Stomach (tissue), 9 donors: ENCODE measurements around the gene SCRN1. TPM values are rescaled to one million over a fixed set of nuclear protein-coding genes. Genes with fewer than 3 reads are reported as not detected.

ENCODE experiments used
- DNase-seq, 2 donors: peaks; one replicate each; pipeline versions ENCODE4 v3.0.0 to v3.0.0-alpha.2; 2013 to 2019
- H3K27ac ChIP-seq, 5 donors: fragments of 200-600 bp in 4 of 5; sonication (generic) in 4 of 5; one replicate each; pipeline ENCODE4 v1.5.1; 2013 to 2019; ENCODE audit warnings: mild to moderate bottlenecking in 1 of 5, moderate library complexity in 1 of 5
- H3K27me3 ChIP-seq, 3 donors: fragments of 200-600 bp; sonication (generic); one replicate each; pipeline ENCODE4 v1.5.1; 2017 to 2019; ENCODE audit warnings: mixed run types in 1 of 3
- H3K36me3 ChIP-seq, 4 donors: fragments of 200-600 bp; sonication (generic); 1 replicate in 3 of 4; 2 replicates in 1 of 4; pipeline ENCODE4 v1.5.1; 2016 to 2019
- H3K4me1 ChIP-seq, 4 donors: fragments of 200-600 bp; sonication (generic); one replicate each; pipeline ENCODE4 v1.5.1; 2016 to 2019
- H3K4me3 ChIP-seq, 4 donors: fragments of 200-600 bp; sonication (generic) in 3 of 4; one replicate each; pipeline ENCODE4 v1.5.1; 2016 to 2019; ENCODE audit warnings: mild to moderate bottlenecking in 1 of 4
- H3K9me3 ChIP-seq, 4 donors: fragments of 200-600 bp; sonication (generic); one replicate each; pipeline ENCODE4 v1.5.1; 2016 to 2019
- EP300 ChIP-seq: sonication (generic); formaldehyde crosslinking; IDR thresholded peaks from one replicate; pipeline ENCODE4 v1.6.1; 2017; ENCODE audit warnings: antibody characterized with exemption
- POLR2A ChIP-seq, 4 donors: fragments of 450-650 bp; IDR thresholded peaks; one replicate each; pipeline ENCODE4 v1.6.1; 2016; ENCODE audit warnings: antibody characterized with exemption in 4 of 4, control low read depth in 2 of 4, mild to moderate bottlenecking in 1 of 4, moderate library complexity in 1 of 4
- POLR2AphosphoS5 ChIP-seq, 3 donors: sonication (generic); formaldehyde crosslinking; IDR thresholded peaks; one replicate each; pipeline ENCODE4 v1.6.1; 2016; ENCODE audit warnings: antibody characterized with exemption in 3 of 3
- WGBS, 5 donors: extraction: QIAGEN DNeasy Blood & Tissue Kit in 3 of 5; methylation state at CpG; one replicate each; pipeline versions ENCODE4 v1.1.5 to v1.1.7; 2013 to 2018; 5-methylcytosine and 5-hydroxymethylcytosine counted together
- intact Hi-C: fragments of 100-400 bp; cut with DNase I; formaldehyde crosslinking; loops from one replicate; pipeline ENCODE4 v1.15.1; 2023; ENCODE audit warnings: low total_unique reads
- polyA plus RNA-seq, 3 donors: library from polyadenylated mRNA; stranded (reverse); fragments of 200-250 nt; gene quantifications; one replicate each; pipeline ENCODE4 v1.2.3, GENCODE V29; 2013
- total RNA-seq, 5 donors: library from RNA; depleted of rRNA; stranded (reverse); fragments of >200 nt; gene quantifications; one replicate each; pipeline versions ENCODE4 v1.1.0 to v1.2.3, GENCODE V29; 2014 to 2016
- TF ChIP-seq, protein P1 (sequence below), 7 experiments: fragments of 450-650 bp in 4 of 7; fragments of 200-600 bp in 3 of 7; sonication (generic) in 3 of 7; IDR thresholded peaks; one replicate each; pipeline ENCODE4 v1.5.1; 2016 to 2019; ENCODE audit warnings: antibody characterized with exemption in 7 of 7, control low read depth in 2 of 7, mild to moderate bottlenecking in 1 of 7
- donor health status: healthy with polysubstance abuse.
- donor health status: Bipolar disorder and iron deficiency.
- donor health status: healthy.

The SCRN1 gene
- total and polyA plus RNA-seq, 8 donors, result 0.87 to 57.2 (median 22.9) TPM

DNA sequence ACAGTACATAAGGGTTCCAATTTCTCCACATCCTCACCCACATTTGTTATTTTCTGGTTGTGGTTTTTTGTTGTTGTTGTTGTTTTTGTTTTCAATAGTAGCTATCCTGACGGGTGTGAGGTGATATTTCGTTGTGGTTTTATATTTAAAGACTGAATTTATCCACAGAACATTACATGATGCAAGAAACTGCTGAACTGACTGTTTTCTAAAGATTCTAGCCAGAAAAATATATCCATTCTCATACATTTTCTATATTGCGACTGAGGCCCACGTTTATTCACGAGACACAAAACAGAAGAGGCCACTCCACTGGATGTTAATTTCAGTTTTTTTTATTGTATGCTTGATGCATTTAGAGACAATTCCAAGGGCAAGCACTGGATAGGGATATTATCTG lies 69.8 kb downstream of the SCRN1 start:
- TF ChIP-seq POLR2AphosphoS5 (IDR thresholded peaks at IDR 0.05) (no peak), POLR2A (IDR thresholded peaks at IDR 0.05) (no peak), EP300 (no peak)
- TF ChIP-seq, protein P1, sequence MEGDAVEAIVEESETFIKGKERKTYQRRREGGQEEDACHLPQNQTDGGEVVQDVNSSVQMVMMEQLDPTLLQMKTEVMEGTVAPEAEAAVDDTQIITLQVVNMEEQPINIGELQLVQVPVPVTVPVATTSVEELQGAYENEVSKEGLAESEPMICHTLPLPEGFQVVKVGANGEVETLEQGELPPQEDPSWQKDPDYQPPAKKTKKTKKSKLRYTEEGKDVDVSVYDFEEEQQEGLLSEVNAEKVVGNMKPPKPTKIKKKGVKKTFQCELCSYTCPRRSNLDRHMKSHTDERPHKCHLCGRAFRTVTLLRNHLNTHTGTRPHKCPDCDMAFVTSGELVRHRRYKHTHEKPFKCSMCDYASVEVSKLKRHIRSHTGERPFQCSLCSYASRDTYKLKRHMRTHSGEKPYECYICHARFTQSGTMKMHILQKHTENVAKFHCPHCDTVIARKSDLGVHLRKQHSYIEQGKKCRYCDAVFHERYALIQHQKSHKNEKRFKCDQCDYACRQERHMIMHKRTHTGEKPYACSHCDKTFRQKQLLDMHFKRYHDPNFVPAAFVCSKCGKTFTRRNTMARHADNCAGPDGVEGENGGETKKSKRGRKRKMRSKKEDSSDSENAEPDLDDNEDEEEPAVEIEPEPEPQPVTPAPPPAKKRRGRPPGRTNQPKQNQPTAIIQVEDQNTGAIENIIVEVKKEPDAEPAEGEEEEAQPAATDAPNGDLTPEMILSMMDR (IDR thresholded peaks at IDR 0.05), result no peak
- H3K4me3 ChIP-seq, result no peak overlapping the region
- peaks cover 9 to 41% (median 30%) of the 10 kb centered on the region in 4 donors for H3K36me3 ChIP-seq
- H3K27ac ChIP-seq, result no peak overlapping the region
- DNase-seq, result no peak
- intact Hi-C loops, result no loop called here
- no peaks in the 10 kb centered on the region for H3K9me3 ChIP-seq
- H3K4me1 ChIP-seq, result peaks cover 0 to 18% (median 6%) of the 10 kb centered on the region in 4 donors
- no peaks in the 10 kb centered on the region for H3K27me3 ChIP-seq
- 80 to 94% (median 85%) methylated on average over 5 of the region's 5 CpGs for WGBS, 5 donors

DNA sequence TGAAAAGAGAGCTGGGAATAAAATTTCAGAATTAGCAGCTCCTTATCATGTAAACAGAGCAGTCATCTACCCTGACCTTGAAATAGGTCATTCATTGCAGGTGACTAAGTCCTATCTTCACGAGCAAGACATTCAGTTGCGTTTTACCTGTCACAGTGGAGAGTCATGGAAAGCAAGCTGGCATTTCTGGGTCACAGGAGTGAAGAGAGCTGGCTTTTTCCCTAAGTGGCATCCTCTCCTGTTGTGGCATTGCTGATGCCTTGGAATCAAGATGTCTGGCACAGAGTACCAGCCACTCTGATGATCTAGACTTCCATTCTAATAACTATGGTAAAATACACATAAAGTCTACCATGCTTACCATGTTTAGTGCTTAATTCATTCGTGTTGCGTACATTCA lies 70.8 kb downstream of the SCRN1 start:
- 63 to 84% (median 74%) methylated on average over 4 of the region's 4 CpGs for WGBS, 5 donors
- intact Hi-C loops, result no loop called here
- H3K27me3 ChIP-seq, result no peaks in the 10 kb centered on the region

DNA sequence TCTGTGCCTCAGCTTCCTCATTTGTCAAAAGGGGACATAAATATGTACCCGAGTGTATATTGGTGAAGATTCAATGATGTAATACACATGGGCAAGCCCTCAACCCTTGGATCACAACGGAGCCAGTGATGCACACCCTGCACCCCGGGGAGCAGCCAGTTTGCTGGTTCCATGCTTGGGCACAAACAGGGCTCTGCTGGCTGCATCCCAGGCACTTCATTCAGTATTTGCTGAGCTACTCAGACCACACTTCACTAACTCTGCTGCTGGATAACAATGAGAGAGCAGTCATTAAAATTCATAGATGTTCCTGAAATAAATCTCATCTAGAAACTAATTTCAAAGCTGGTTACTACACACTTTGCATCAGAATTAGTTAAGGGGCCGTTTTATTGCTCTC lies 72.0 kb downstream of the SCRN1 start:
- H3K27me3 ChIP-seq, result no peaks in the 10 kb centered on the region
- H3K27ac ChIP-seq, result no peak overlapping the region
- no peak overlapping the region for H3K4me3 ChIP-seq
- no peak for DNase-seq
- H3K9me3 ChIP-seq, result no peaks in the 10 kb centered on the region
- H3K36me3 ChIP-seq, result peaks cover 2 to 28% (median 15%) of the 10 kb centered on the region in 4 donors
- WGBS, 5 donors, result 79 to 81% (median 80%) methylated on average over 4 of the region's 4 CpGs
- peaks cover 0 to 18% (median 6%) of the 10 kb centered on the region in 4 donors for H3K4me1 ChIP-seq
- TF ChIP-seq POLR2A (IDR thresholded peaks at IDR 0.05) (no peak), EP300 (no peak), POLR2AphosphoS5 (IDR thresholded peaks at IDR 0.05) (no peak)
- TF ChIP-seq, protein P1 (IDR thresholded peaks at IDR 0.05), result no peak
- intact Hi-C loops, result no loop called here

More for the DNA sequence above, 70.8 kb downstream of the SCRN1 start:
- DNase-seq, result no peak
- Histone ChIP-seq H3K9me3 (no peaks in the 10 kb centered on the region), H3K27ac (no peak overlapping the region), H3K4me1 (peaks cover 0 to 18% (median 6%) of the 10 kb centered on the region in 4 donors), H3K36me3 (peaks cover 9 to 38% (median 25%) of the 10 kb centered on the region in 4 donors), H3K4me3 (no peak overlapping the region)
- TF ChIP-seq POLR2A (IDR thresholded peaks at IDR 0.05) (no peak), EP300 (no peak), POLR2AphosphoS5 (IDR thresholded peaks at IDR 0.05) (no peak)
- TF ChIP-seq, protein P1 (IDR thresholded peaks at IDR 0.05), result no peak

DNA sequence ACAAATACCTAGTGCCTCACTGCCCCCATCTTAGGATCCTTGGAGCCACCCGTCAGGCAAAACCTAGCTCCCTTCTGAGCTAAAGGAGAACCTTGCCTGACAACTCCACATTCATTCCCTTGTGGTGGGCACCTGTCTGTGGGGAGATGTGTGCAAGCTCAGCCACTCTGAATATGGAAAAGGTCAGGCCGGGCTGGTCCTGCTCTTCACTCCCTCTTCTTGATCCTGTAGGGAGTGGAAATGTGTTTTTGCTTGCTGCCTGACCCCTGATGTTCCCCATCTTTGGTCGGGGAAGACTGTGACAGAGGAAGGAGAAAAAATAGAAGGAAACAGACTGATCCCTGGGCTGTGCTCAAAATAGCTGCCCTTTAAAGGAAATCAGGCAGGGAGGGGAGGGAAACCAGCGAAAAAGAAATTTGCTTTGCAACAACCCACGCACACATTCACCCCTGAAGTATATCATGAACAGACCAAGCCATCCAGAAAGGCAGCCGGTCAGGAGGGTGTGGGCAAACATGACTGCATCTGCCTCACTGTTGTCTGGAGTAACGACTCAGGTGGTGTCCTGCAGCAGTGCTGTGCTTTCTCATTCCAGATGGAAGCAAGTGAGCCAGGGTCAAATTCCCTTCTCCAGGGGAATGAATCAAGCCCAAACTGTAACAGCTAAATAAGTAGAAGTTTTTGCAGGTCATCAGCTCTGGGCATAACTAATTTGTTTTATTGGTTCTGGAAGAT lies 74.0 kb downstream of the SCRN1 start:
- no peaks in the 10 kb centered on the region for H3K27me3 ChIP-seq
- peaks cover 0 to 17% (median 6%) of the 10 kb centered on the region in 4 donors for H3K36me3 ChIP-seq
- H3K9me3 ChIP-seq, result no peaks in the 10 kb centered on the region
- intact Hi-C loops, result no loop called here
- H3K27ac ChIP-seq, result peak overlapping the region in 3 of 5 donors; percentile 39 to 64 (median 52)
- TF ChIP-seq, protein P1 (IDR thresholded peaks at IDR 0.05), result no peak
- TF ChIP-seq POLR2AphosphoS5 (IDR thresholded peaks at IDR 0.05), result peak in 2 of 3 donors; percentile 11 to 12
- WGBS, 5 donors, result 44 to 72% (median 63%) methylated on average over 7 of the region's 7 CpGs
- H3K4me3 ChIP-seq, result no peak overlapping the region
- peaks cover 0 to 14% (median 6%) of the 10 kb centered on the region in 4 donors for H3K4me1 ChIP-seq
- peak in 1 of 2 donors; percentile 41 for DNase-seq
